Umbilical cord (tissue), 2 donors: Measurements from ENCODE around the gene CLDN24. TPM values are rescaled to one million over a fixed set of nuclear protein-coding genes. Genes with fewer than 3 reads are reported as not detected.

Source experiments
- DNase-seq: peaks from one replicate; pipeline ENCODE4 v3.0.0-alpha.2; 2015; ENCODE audit warnings: low spot score
- total RNA-seq: library from RNA; depleted of rRNA; stranded (reverse); fragments of >200 nt; gene quantifications from one replicate; pipeline ENCODE4 v1.2.3, GENCODE V29; 2014; ENCODE audit warnings: low replicate concordance; ENCODE audit not compliant: insufficient read depth

CLDN24 gene
- total RNA-seq, 1 donor from 2014 or later: not detected

DNA sequence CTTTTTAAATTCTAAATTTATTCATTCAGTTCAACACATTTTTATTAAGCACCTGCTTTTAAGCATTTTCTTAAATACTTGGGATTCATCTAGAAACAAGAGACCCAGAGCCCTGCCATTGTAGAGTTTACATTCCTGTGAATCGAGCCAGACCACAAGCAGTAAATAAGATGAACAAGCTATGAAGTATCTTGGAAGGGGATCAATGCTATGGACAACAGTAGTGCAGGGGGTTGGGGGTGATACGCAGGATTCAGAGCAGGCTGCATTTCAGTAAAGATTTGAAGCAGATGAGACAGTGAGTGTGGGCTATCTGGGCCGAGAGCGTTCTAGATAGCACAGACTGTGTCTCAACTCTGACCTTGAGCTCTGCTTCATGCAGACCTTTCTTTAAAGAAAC, 37.3 kb downstream of the CLDN24 start:
- no peak for DNase-seq

DNA sequence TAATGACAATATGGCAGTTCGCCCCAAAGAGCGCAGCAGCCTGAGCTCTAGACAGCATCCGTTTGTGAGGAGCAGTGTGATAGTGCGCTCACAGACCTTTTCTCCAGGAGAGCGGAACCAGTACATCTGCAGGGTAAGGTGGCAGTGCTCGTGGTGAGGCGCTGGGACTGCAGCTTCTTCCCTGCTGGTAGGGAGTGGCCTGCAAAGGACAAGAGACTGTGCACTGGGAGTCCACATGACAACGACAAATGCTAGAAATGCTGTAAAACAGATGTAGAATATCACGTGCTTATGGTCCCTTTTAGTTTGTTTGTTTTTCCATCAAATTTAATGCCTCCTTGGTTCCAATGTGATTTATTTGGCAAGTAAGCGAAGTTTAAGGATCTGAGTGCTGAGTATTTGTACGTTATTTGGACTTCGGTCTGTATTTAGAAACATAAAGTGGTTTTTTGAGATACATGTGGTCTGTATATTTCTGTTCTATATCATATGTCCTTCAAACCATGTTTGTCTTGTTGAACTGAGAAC, 37.9 kb downstream of the CLDN24 start:
- DNase-seq: no peak

DNA sequence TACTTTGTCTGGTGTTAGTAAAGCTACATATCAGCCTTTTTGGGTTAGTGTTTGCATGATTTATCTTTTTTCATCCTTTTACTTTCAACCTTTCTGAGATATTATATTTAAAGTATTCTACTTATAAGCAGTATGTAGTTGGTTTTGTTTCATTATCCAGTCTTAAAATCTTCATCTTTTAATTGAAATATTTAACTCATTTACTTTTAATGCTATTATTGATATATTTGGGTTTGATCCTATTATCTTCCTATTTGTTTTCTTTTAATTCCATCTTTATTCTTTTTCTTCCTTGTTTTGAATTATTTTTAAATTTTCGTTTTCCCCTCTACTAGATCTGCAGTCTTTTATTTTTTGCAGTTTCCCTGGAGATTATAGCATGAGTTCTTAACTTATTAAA, 46.1 kb downstream of the CLDN24 start:
- no peak for DNase-seq

DNA sequence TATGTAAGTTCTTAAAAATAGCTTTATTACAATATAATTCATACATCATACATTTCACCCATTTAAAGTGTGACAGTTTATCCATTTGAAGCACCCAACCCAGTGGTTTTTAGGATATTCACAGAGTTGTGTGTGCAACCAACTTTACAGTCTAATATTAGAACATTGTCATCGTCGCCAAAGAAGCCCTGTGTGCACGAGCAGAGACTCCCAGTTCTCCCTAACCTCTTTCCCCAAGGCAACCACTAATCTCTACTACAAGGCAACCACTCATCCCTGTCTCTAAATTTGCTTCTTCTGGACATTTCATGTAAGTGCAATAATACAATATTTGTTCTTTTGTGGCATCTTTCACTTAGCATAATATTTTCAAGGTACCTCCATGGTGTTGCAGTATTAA, 49.8 kb downstream of the CLDN24 start:
- no peak for DNase-seq

Other genes starting within 250 kb of the CLDN24 start
- 36.8 TPM for gene WWC2, start 223.2 kb downstream of the CLDN24 start, total RNA-seq
- 0.72 TPM for gene CLDN22, start 2.1 kb downstream of the CLDN24 start, total RNA-seq
- gene CDKN2AIP, start 122.2 kb upstream of the CLDN24 start, total RNA-seq: 15.2 TPM
- 9.9 TPM for gene ING2, start 182.6 kb upstream of the CLDN24 start, total RNA-seq